GM23338 (cell line): ENCODE results near the gene PMEL. TPM values are rescaled to one million over a fixed set of nuclear protein-coding genes. Genes with fewer than 3 reads are reported as not detected.
A peak's percentile ranks its signal among the peaks of the same experiment; 100 is the strongest.

ENCODE experiments used
- ATAC-seq: fragments of 200-7000 bp; cut with Tn5 transposase; 3 replicates; pipeline ENCODE4 v1.9.1; 2020
- DNase-seq: peaks from one replicate; pipeline ENCODE4 v3.0.0-alpha.2; 2015; ENCODE audit warnings: low spot score
- H2AFZ ChIP-seq: fragments of 200-600 bp; sonication (generic); 2 replicates; pipeline ENCODE4 v1.8.0; 2016; ENCODE audit warnings: antibody characterized with exemption, mild to moderate bottlenecking, moderate library complexity
- H3F3A ChIP-seq: fragments of 200-600 bp; sonication (generic); replicated peaks from 2 replicates; pipeline ENCODE4 v1.8.0; 2017; ENCODE audit warnings: antibody characterized with exemption, mixed run types, low read depth
- H3K27ac ChIP-seq: fragments of 200-600 bp; sonication (generic); 2 replicates; pipeline ENCODE4 v1.6.1; 2016; ENCODE audit warnings: low read depth
- H3K27me3 ChIP-seq: fragments of 200-600 bp; sonication (generic); 2 replicates; pipeline ENCODE4 v1.8.0; 2016; ENCODE audit warnings: mild to moderate bottlenecking, mixed run types, moderate library complexity; ENCODE audit not compliant: insufficient read depth
- H3K36me3 ChIP-seq: fragments of 200-600 bp; sonication (generic); 2 replicates; pipeline ENCODE4 v1.8.0; 2016; ENCODE audit warnings: mild to moderate bottlenecking; ENCODE audit not compliant: insufficient read depth
- H3K4me1 ChIP-seq: fragments of 200-600 bp; sonication (generic); 2 replicates; pipeline ENCODE4 v1.8.0; 2016; ENCODE audit warnings: mild to moderate bottlenecking, moderate library complexity; ENCODE audit not compliant: insufficient read depth
- H3K4me2 ChIP-seq: fragments of 200-600 bp; sonication (generic); 2 replicates; pipeline ENCODE4 v1.7.1; 2017; ENCODE audit warnings: mixed run types
- H3K4me3 ChIP-seq: fragments of 200-600 bp; sonication (generic); 2 replicates; pipeline ENCODE4 v1.6.1; 2016; ENCODE audit warnings: mixed run types
- H3K79me2 ChIP-seq: fragments of 200-600 bp; sonication (generic); replicated peaks from 2 replicates; pipeline ENCODE4 v1.8.0; 2017; ENCODE audit warnings: mild to moderate bottlenecking; ENCODE audit not compliant: insufficient read depth
- H3K9me2 ChIP-seq: fragments of 200-600 bp; sonication (generic); 2 replicates; pipeline ENCODE4 v1.8.0; 2017; ENCODE audit not compliant: insufficient read depth
- H4K20me1 ChIP-seq: fragments of 200-600 bp; sonication (generic); replicated peaks from 2 replicates; pipeline ENCODE4 v1.8.0; 2017; ENCODE audit warnings: mild to moderate bottlenecking; ENCODE audit not compliant: insufficient read depth
- H3K27ac Mint-ChIP-seq: 2 replicates; pipeline ENCODE4 v1.8.0; 2020; ENCODE audit warnings: inconsistent platforms, mild to moderate bottlenecking, moderate library complexity, mixed read lengths
- H3K27me3 Mint-ChIP-seq: 3 replicates; pipeline ENCODE4 v1.8.0; 2022; ENCODE audit warnings: low read depth, mild to moderate bottlenecking, moderate library complexity, mixed read lengths, inconsistent platforms; ENCODE audit not compliant: insufficient read depth, poor library complexity
- H3K36me3 Mint-ChIP-seq: 3 replicates; pipeline ENCODE4 v1.8.0; 2021; ENCODE audit warnings: low read depth, mild to moderate bottlenecking, inconsistent platforms, moderate library complexity, mixed read lengths
- H3K4me1 Mint-ChIP-seq: 3 replicates; pipeline ENCODE4 v1.8.0; 2020; ENCODE audit warnings: mild to moderate bottlenecking, inconsistent platforms, mixed read lengths
- H3K4me3 Mint-ChIP-seq: 3 replicates; pipeline ENCODE4 v1.8.0; 2021; ENCODE audit warnings: moderate library complexity, mild to moderate bottlenecking, inconsistent platforms, mixed read lengths
- H3K9me3 Mint-ChIP-seq: 3 replicates; pipeline ENCODE4 v1.8.0; 2020; ENCODE audit warnings: moderate library complexity, mild to moderate bottlenecking, inconsistent platforms, mixed read lengths
- EZH2phosphoT487 ChIP-seq: fragments of 200-600 bp; sonication (generic); IDR thresholded peaks from one replicate; pipeline ENCODE4 v1.8.1; 2018; ENCODE audit warnings: antibody characterized with exemption; ENCODE audit not compliant: unreplicated experiment
- JUNB ChIP-seq: IDR thresholded peaks from one replicate; pipeline ENCODE4 v1.6.1; 2016; ENCODE audit warnings: antibody characterized with exemption; ENCODE audit not compliant: unreplicated experiment
- POLR2AphosphoS5 ChIP-seq: IDR thresholded peaks from 2 replicates; pipeline ENCODE4 v1.6.1; 2016; ENCODE audit warnings: antibody characterized with exemption, low read depth
- polyA plus RNA-seq: library from polyadenylated mRNA; unstranded; fragments of >200 nt; fragmentation: Nextera tagmentation; extraction: Ambion mirVana; gene quantifications from 2 replicates; pipeline ENCODE4 v1.2.1, GENCODE V29; 2016
- total RNA-seq: library from RNA; depleted of rRNA; stranded (reverse); fragments of >200 nt; shearing (Covaris generic); gene quantifications from 2 replicates; pipeline ENCODE4 v1.2.3, GENCODE V29; 2014
- TF ChIP-seq, protein P1 (sequence below): IDR thresholded peaks from 2 replicates; pipeline ENCODE4 v1.6.1; 2016; ENCODE audit warnings: antibody characterized with exemption
- TF ChIP-seq, protein P2 (sequence below), 2 experiments: fragments of 200-600 bp in 1 of 2; sonication (generic) in 1 of 2; conservative IDR thresholded peaks; 2 replicates each; pipeline versions ENCODE4 v1.5.1 to v1.6.1; 2016 to 2017; ENCODE audit warnings: antibody characterized with exemption in 2 of 2, low read depth in 2 of 2, mild to moderate bottlenecking in 2 of 2, moderate library complexity in 1 of 2

PMEL gene
- total and polyA plus RNA-seq, 2 experiments from 2014 or later = 68.1 to 108 TPM

DNA sequence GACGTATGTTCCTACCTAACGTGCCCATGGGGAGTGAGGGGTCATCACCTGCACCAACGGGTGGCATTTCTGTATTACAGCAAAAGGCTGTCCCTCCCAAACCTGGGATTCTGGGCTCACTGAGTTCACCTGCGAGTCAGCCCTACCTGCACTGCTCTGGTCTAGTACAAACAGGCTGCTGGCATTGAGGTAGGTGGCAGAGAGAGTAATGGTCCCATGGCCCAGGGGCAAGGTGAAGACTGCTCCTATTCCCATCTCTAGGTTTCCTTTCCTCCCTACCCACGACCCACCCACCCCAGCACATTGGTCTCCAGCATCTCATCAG is 31.7 kb upstream of the PMEL start:
- Mint-ChIP-seq H3K36me3 (peaks cover 41% of the 10 kb centered on the region), H3K27me3 (peaks cover 8% of the 10 kb centered on the region), H3K4me3 (peak overlapping the region; percentile 98), H3K4me1 (no peaks in the 10 kb centered on the region; the same call in 2 of the 3 replicates), H3K9me3 (no peaks in the 10 kb centered on the region), H3K27ac (peak overlapping the region; percentile 93)
- Histone ChIP-seq H2AFZ (peak overlapping the region; percentile 64), H3F3A (peaks cover 7% of the 10 kb centered on the region; the same call in 1 of the 2 replicates), H3K4me1 (0 out of 2 replicates have a peak, but pooled peaks cover 4% of the 10 kb centered on the region), H3K4me2 (peak overlapping the region; percentile 81), H4K20me1 (no peaks in the 10 kb centered on the region), H3K9me2 (no peaks in the 10 kb centered on the region), H3K36me3 (peaks cover 8% of the 10 kb centered on the region; the same call in 1 of the 2 replicates), H3K4me3 (peak overlapping the region; percentile 72), H3K27ac (no peak overlapping the region), H3K79me2 (peaks cover 8% of the 10 kb centered on the region; the same call in 1 of the 2 replicates), H3K27me3 (no peaks in the 10 kb centered on the region)
- no peak for TF ChIP-seq JUNB
- peak; percentile 50 for ATAC-seq
- no peak for DNase-seq

DNA sequence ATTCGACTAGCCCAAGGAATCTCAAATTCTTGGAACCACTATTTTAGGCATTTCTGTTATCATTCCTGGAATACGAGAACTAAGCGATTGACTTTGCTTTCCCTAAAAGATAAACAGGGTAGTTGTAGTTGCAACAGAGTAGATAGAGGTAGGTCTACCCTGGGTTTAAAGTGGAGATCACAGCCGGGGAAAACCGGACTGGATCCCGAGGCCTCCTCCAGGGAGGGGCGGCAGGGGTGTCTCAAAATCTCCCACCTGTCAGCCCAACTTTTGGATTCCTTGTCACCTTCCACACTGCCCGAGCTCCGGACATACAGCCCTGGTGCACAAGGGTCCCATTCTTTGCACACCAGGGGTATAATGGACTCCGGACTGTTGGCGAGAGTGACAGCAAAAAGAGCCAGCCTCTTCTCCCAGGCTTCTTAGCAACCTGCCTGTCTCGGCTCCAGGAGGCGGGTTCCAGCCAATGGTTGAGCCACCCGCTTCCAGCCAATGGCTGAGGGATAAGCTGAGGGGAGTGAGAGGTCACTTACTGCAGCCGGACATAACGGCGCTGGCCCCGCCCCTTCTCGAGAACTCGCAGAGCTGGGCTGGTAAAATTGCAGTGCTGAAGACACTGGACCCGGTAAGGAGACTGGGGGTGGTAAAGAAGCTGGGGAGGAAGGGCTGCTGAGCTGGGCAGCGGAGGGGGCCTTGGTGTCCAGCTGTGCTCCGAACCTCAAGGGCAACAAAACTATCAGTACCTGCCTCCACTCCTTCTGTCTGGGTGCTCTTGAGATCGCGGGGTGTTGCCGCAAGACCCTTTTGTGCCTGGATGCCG is 31.1 kb upstream of the PMEL start, which contains the start of gene SUOX:
TSS of gene SUOX (plus strand) at position 562 of the 820 bp plus-strand sequence. CDS start 4,946 bp downstream, outside the sequence.
- H3K9me3 Mint-ChIP-seq = no peaks in the 10 kb centered on the region
- Histone ChIP-seq H4K20me1 (no peaks in the 10 kb centered on the region), H3K4me2 (peak within 1 kb of the TSS; percentile 81), H3K4me1 (0 out of 2 replicates have a peak, but pooled peaks cover 4% of the 10 kb centered on the region), H3F3A (peaks cover 7% of the 10 kb centered on the region; the same call in 1 of the 2 replicates), H2AFZ (peak within 1 kb of the TSS; percentile 64), H3K9me2 (no peaks in the 10 kb centered on the region), H3K27me3 (no peaks in the 10 kb centered on the region), H3K79me2 (peaks cover 8% of the 10 kb centered on the region; the same call in 1 of the 2 replicates), H3K36me3 (peaks cover 13% of the 10 kb centered on the region; the same call in 1 of the 2 replicates), H3K27ac (no peak within 1 kb of the TSS), H3K4me3 (peak within 1 kb of the TSS; percentile 72)
- H3K4me1 Mint-ChIP-seq = no peaks in the 10 kb centered on the region; the same call in 2 of the 3 replicates
- peaks cover 42% of the 10 kb centered on the region for H3K36me3 Mint-ChIP-seq
- peaks cover 8% of the 10 kb centered on the region for H3K27me3 Mint-ChIP-seq
- DNase-seq (peak; percentile 99), ATAC-seq (peak; percentile 100)
- peak within 1 kb of the TSS; percentile 93 for H3K27ac Mint-ChIP-seq
- H3K4me3 Mint-ChIP-seq = peak within 1 kb of the TSS; percentile 98
- TF ChIP-seq EZH2phosphoT487 (no peak), POLR2AphosphoS5 (peak; percentile 92)

DNA sequence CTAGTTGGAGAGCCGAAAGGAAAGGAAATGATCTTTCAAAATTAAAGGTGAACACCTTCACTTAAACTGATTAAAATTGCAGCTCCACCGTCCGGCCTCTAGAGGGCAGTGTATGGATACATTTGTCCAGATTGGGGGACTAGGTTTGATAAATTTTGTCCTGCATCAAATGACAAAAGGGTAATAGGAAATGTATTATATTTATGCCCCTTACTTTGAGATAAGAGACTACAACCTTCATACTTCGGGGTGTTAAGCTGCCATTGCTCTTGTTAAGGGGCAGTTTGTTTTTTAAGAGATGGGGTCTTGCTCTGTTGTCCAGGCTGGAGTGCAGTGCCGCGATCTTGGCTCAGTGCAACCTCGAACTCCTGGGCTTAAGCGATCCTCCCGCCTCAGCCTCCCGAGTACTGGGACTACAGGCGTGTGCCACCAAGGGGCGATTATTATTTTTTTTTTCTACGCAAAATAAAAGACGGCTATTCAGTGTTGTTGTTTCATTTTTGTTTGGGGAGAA is 30.4 kb upstream of the PMEL start:
- H2AFZ ChIP-seq = no peak overlapping the region
- Mint-ChIP-seq H3K27me3 (peaks cover 8% of the 10 kb centered on the region), H3K27ac (no peak overlapping the region; the same call in 1 of the 2 replicates), H3K4me3 (peak overlapping the region; percentile 98), H3K4me1 (no peaks in the 10 kb centered on the region; the same call in 2 of the 3 replicates), H3K36me3 (peaks cover 42% of the 10 kb centered on the region), H3K9me3 (no peaks in the 10 kb centered on the region)
- H3K4me2 ChIP-seq = peak overlapping the region; percentile 70; the same call in 1 of the 2 replicates
- H3K36me3 ChIP-seq = peaks cover 19% of the 10 kb centered on the region
- no peaks in the 10 kb centered on the region for H4K20me1 ChIP-seq
- H3K27ac ChIP-seq = no peak overlapping the region
- peaks cover 8% of the 10 kb centered on the region; the same call in 1 of the 2 replicates for H3K79me2 ChIP-seq
- TF ChIP-seq, protein P1, sequence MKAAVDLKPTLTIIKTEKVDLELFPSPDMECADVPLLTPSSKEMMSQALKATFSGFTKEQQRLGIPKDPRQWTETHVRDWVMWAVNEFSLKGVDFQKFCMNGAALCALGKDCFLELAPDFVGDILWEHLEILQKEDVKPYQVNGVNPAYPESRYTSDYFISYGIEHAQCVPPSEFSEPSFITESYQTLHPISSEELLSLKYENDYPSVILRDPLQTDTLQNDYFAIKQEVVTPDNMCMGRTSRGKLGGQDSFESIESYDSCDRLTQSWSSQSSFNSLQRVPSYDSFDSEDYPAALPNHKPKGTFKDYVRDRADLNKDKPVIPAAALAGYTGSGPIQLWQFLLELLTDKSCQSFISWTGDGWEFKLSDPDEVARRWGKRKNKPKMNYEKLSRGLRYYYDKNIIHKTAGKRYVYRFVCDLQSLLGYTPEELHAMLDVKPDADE = no peak
- TF ChIP-seq, protein P2, sequence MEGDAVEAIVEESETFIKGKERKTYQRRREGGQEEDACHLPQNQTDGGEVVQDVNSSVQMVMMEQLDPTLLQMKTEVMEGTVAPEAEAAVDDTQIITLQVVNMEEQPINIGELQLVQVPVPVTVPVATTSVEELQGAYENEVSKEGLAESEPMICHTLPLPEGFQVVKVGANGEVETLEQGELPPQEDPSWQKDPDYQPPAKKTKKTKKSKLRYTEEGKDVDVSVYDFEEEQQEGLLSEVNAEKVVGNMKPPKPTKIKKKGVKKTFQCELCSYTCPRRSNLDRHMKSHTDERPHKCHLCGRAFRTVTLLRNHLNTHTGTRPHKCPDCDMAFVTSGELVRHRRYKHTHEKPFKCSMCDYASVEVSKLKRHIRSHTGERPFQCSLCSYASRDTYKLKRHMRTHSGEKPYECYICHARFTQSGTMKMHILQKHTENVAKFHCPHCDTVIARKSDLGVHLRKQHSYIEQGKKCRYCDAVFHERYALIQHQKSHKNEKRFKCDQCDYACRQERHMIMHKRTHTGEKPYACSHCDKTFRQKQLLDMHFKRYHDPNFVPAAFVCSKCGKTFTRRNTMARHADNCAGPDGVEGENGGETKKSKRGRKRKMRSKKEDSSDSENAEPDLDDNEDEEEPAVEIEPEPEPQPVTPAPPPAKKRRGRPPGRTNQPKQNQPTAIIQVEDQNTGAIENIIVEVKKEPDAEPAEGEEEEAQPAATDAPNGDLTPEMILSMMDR (conservative IDR thresholded peaks at IDR 0.05; ENCODE audit: low read depth in 2 of 2) = peak; percentile 80 to 100
- ATAC-seq (peak; percentile 12), DNase-seq (peak; percentile 77)
- H3K4me3 ChIP-seq = peak overlapping the region; percentile 72
- peaks cover 7% of the 10 kb centered on the region; the same call in 1 of the 2 replicates for H3F3A ChIP-seq
- H3K27me3 ChIP-seq = no peaks in the 10 kb centered on the region
- H3K9me2 ChIP-seq = no peaks in the 10 kb centered on the region
- 0 out of 2 replicates have a peak, but pooled peaks cover 4% of the 10 kb centered on the region for H3K4me1 ChIP-seq
